A549 (cell line): ENCODE results near the gene CD300E.

Experiments used
- CHD2 ChIP-seq: fragments of 150-350 bp; IDR thresholded peaks from 2 replicates; pipeline ENCODE4 v1.6.1; 2014; ENCODE audit warnings: low read length; ENCODE audit not compliant: partially characterized antibody
- HDAC2 ChIP-seq: fragments of 200-600 bp; sonication (generic); IDR thresholded peaks from 2 replicates; pipeline ENCODE4 v1.6.1; 2016
- NPAS2 ChIP-seq: fragments of 250-450 bp; sonication (Bioruptor Pico); IDR thresholded peaks from 2 replicates; pipeline ENCODE4 v1.8.0; 2022; ENCODE audit warnings: mild to moderate bottlenecking, moderate library complexity, borderline replicate concordance
- ZNF302 ChIP-seq: fragments of 250-450 bp; sonication (Bioruptor Pico); IDR thresholded peaks from 2 replicates; pipeline ENCODE4 v1.9.0; 2021; ENCODE audit warnings: inconsistent platforms, mild to moderate bottlenecking, moderate library complexity
- TF ChIP-seq, protein P1 (sequence below): fragments of >200 bp; sonication (Bioruptor Twin); formaldehyde crosslinking; IDR thresholded peaks from 3 replicates; pipeline ENCODE4 v1.5.1; 2016

DNA sequence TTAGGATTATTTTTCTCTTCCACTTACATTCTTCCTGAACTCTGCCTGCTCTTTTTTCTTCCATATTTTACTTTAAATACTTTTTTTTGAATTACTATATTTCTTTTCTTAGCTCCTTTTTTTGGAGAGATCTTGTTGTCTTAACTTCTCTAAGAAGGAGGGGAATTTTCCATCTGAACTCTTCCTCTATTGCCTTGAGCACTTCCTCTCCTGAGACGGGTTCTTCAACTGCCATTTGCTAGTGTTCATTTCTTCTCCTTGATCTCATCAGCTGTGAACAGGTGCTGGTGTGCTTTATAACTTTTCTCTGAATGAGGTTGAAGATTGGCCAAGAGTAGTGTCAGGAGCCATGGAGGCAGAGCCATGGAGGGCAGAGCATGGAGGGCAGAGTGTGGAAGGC lies 16.3 kb downstream of the CD300E start:
- TF ChIP-seq HDAC2 = no peak
- TF ChIP-seq, protein P1, sequence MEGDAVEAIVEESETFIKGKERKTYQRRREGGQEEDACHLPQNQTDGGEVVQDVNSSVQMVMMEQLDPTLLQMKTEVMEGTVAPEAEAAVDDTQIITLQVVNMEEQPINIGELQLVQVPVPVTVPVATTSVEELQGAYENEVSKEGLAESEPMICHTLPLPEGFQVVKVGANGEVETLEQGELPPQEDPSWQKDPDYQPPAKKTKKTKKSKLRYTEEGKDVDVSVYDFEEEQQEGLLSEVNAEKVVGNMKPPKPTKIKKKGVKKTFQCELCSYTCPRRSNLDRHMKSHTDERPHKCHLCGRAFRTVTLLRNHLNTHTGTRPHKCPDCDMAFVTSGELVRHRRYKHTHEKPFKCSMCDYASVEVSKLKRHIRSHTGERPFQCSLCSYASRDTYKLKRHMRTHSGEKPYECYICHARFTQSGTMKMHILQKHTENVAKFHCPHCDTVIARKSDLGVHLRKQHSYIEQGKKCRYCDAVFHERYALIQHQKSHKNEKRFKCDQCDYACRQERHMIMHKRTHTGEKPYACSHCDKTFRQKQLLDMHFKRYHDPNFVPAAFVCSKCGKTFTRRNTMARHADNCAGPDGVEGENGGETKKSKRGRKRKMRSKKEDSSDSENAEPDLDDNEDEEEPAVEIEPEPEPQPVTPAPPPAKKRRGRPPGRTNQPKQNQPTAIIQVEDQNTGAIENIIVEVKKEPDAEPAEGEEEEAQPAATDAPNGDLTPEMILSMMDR = no peak
- TF ChIP-seq CHD2 = no peak
- TF ChIP-seq NPAS2 (CRISPR knock-in tag) = no peak
- TF ChIP-seq ZNF302 (CRISPR knock-in tag) = no peak
